Measurements from ENCODE around the gene DCUN1D1. TPM values are rescaled to one million over a fixed set of nuclear protein-coding genes. Genes with fewer than 3 reads are reported as not detected.

Gene DCUN1D1
- total RNA-seq, 1 experiment from 2014 or later: 75.3 TPM

DNA sequence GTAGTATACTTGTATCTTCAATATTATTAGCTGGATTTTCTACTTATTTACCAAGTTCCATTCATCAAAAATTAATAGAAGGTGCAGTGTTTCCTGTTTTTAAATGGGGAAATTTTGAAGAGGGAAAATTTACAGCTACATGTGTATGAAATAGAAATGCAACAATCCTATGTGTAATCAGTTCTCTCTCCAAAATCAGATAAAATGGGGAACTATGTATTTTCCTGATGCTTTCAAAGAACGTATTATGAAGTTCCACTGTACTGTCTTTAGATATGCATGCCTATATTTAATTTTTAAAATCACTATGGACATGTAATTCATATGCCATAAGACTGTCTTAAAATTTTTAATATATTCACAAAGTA is 43.4 kb downstream of the DCUN1D1 start:
- Histone ChIP-seq H3K4me3 (ENCODE audit: low read depth, low read length, poor library complexity, severe bottlenecking) (no peak overlapping the region), H3K27ac (ENCODE audit: low read depth, low read length, poor library complexity, severe bottlenecking) (no peak overlapping the region), H3K36me3 (ENCODE audit: insufficient read depth, low read length, poor library complexity, severe bottlenecking) (no peaks in the 10 kb centered on the region), H3K9me3 (ENCODE audit: low read depth, low read length, poor library complexity, severe bottlenecking) (peaks cover 7% of the 10 kb centered on the region), H3K27me3 (replicated peaks; ENCODE audit: insufficient read depth, low read depth, low read length, poor library complexity) (no peaks in the 10 kb centered on the region), H3K4me1 (ENCODE audit: insufficient read depth, low read length, poor library complexity, severe bottlenecking) (peaks cover 8% of the 10 kb centered on the region)
- no peak for DNase-seq (ENCODE audit: low spot score)
- CTCF ChIA-PET: no interaction called here
- POLR2A ChIA-PET (ENCODE audit: low non-redundant PET): no interaction called here
- no TSS peak for BruUV-seq (replicated peaks)
- intact Hi-C loops (cut with micrococcal nuclease; ENCODE audit: unreplicated experiment): no loop called here
- no peak for TF ChIP-seq EZH2 (IDR thresholded peaks at IDR 0.05; ENCODE audit: borderline replicate concordance, low read depth, low read length, poor library complexity, severe bottlenecking)
- TF ChIP-seq, protein P1, sequence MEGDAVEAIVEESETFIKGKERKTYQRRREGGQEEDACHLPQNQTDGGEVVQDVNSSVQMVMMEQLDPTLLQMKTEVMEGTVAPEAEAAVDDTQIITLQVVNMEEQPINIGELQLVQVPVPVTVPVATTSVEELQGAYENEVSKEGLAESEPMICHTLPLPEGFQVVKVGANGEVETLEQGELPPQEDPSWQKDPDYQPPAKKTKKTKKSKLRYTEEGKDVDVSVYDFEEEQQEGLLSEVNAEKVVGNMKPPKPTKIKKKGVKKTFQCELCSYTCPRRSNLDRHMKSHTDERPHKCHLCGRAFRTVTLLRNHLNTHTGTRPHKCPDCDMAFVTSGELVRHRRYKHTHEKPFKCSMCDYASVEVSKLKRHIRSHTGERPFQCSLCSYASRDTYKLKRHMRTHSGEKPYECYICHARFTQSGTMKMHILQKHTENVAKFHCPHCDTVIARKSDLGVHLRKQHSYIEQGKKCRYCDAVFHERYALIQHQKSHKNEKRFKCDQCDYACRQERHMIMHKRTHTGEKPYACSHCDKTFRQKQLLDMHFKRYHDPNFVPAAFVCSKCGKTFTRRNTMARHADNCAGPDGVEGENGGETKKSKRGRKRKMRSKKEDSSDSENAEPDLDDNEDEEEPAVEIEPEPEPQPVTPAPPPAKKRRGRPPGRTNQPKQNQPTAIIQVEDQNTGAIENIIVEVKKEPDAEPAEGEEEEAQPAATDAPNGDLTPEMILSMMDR (conservative IDR thresholded peaks at IDR 0.05; ENCODE audit: low read depth, low read length): no peak

DNA sequence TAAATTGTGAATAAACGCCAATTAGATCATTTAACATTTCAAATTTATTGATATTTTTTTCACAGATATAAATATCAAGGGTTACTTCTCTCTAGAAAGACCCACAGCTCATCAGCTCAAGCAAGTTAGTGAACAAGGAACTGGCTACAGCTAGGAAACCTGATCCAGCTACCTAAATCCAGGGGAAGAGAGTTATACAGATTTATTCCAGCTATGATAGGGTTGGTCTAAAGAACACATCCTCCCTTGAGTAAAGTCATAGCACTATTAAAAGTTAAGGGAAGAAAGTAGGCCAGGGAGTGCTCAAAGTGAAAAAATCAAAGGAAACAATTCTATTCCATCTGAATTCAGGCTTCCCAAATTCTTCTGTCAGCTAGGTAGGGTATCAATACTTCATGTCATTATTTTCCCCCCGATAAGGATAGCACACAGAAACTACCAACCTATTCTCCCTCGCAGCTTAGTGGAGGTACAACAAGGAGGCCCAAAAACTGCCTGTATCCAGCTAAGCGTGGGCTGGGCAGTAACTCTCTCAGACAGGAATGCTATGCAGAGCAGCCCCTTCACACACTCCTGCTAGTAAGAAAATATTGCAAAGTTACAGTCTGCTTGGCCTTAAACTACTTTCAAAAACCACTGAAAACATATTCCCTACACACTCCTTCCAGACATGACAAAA is 44.0 kb downstream of the DCUN1D1 start:
- Histone ChIP-seq H3K9me3 (ENCODE audit: low read depth, low read length, poor library complexity, severe bottlenecking) (peaks cover 7% of the 10 kb centered on the region), H3K4me1 (ENCODE audit: insufficient read depth, low read length, poor library complexity, severe bottlenecking) (peaks cover 8% of the 10 kb centered on the region), H3K4me3 (ENCODE audit: low read depth, low read length, poor library complexity, severe bottlenecking) (no peak overlapping the region), H3K27me3 (replicated peaks; ENCODE audit: insufficient read depth, low read depth, low read length, poor library complexity) (no peaks in the 10 kb centered on the region), H3K27ac (ENCODE audit: low read depth, low read length, poor library complexity, severe bottlenecking) (no peak overlapping the region), H3K36me3 (ENCODE audit: insufficient read depth, low read length, poor library complexity, severe bottlenecking) (no peaks in the 10 kb centered on the region)
- ChIA-PET CTCF (no interaction called here), POLR2A (ENCODE audit: low non-redundant PET) (interaction anchor here (0.6 kb wide), 1 partner anchor 95 kb away, joined by 9 read pairs; no protein-coding TSS in a partner anchor)
- TF ChIP-seq, protein P1 (conservative IDR thresholded peaks at IDR 0.05; ENCODE audit: low read depth, low read length): no peak
- TF ChIP-seq EZH2 (IDR thresholded peaks at IDR 0.05; ENCODE audit: borderline replicate concordance, low read depth, low read length, poor library complexity, severe bottlenecking): no peak
- no TSS peak for BruUV-seq (replicated peaks)
- DNase-seq (ENCODE audit: low spot score): no peak
- intact Hi-C loops (cut with micrococcal nuclease; ENCODE audit: unreplicated experiment): no loop called here

DNA sequence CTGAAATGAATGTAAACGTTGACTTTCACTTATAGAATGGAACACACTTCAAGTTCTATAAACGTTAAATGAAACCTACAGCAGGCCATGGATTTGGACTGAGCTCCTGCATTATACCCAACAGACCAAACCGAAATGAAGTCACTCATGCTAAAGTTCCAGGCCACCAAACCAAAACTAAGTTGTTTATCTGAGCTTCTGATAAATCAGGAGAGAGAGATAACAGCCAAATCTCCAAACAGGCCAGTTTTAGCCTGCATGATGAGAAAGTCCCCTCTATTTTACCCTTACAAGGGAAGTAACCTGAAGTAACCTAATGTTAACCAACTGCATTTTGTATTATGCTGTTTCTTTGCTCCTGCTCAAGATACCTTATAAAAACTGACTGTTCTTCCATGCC is 44.5 kb downstream of the DCUN1D1 start:
- Histone ChIP-seq H3K4me1 (ENCODE audit: insufficient read depth, low read length, poor library complexity, severe bottlenecking) (peaks cover 8% of the 10 kb centered on the region), H3K36me3 (ENCODE audit: insufficient read depth, low read length, poor library complexity, severe bottlenecking) (no peaks in the 10 kb centered on the region), H3K27ac (ENCODE audit: low read depth, low read length, poor library complexity, severe bottlenecking) (no peak overlapping the region), H3K9me3 (ENCODE audit: low read depth, low read length, poor library complexity, severe bottlenecking) (peaks cover 7% of the 10 kb centered on the region), H3K27me3 (replicated peaks; ENCODE audit: insufficient read depth, low read depth, low read length, poor library complexity) (no peaks in the 10 kb centered on the region), H3K4me3 (ENCODE audit: low read depth, low read length, poor library complexity, severe bottlenecking) (no peak overlapping the region)
- no peak for DNase-seq (ENCODE audit: low spot score)
- intact Hi-C loops (cut with micrococcal nuclease; ENCODE audit: unreplicated experiment): no loop called here
- CTCF ChIA-PET: no interaction called here
- POLR2A ChIA-PET (ENCODE audit: low non-redundant PET): no interaction called here
- no TSS peak for BruUV-seq (replicated peaks)
- TF ChIP-seq EZH2 (IDR thresholded peaks at IDR 0.05; ENCODE audit: borderline replicate concordance, low read depth, low read length, poor library complexity, severe bottlenecking): no peak
- TF ChIP-seq, protein P1 (conservative IDR thresholded peaks at IDR 0.05; ENCODE audit: low read depth, low read length): no peak

All from A673 (cell line).